HG03571 (cell line): Measurements from ENCODE around the gene PTGR2.
"Not testable (repeated sequence)": the region's sequence is repeated elsewhere in the genome, so short reads cannot be mapped to it uniquely, and the experiment has no call there.

ENCODE experiments used
- ATAC-seq: cut with Tn5 transposase; IDR thresholded peaks from one replicate; pipeline ENCODE4 v1.9.1; 2021; ENCODE audit not compliant: unreplicated experiment

Gene PTGR2

DNA sequence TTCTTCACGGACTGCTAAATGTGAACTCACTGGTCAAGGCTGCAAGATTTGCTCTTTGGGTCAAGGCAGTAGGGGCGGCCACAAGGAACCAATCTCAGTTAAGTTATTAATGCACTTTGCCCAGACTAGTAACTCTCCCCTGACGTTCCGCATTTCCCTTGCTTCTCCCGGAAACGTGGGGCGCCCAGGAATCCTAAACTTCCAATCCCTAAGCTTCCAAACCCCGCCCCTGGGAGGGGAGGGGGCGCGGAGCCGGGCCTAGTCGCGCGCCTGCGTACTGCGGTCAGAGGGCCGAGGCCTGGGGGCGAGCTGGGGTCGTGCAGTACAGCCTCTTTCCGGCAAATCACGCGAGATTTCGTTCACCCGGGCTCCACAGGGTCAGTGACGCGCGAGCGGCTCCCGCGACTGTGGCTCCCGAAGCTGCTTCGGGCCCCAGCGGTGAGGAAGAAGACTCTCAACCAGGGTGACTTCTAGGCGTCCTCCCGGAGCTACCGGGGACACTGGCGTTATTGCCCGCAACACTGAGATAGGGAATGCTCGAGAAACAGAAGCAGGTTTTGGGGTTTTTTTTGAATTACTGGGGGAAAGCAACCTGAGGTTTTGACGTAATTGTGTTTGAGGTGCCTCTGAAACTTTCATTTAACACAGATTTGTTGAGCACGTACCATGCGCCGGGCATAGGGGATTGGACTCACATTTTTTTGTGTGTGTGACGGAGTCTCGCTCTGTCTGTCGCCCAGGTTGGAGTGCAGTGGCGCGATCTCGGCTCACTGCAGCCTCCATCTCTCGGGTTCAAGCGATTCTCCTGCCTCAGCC, at the start of gene PTGR2:
PTGR2 (plus strand) TSS at position 265 of the 816 bp plus-strand sequence. CDS start 7,032 bp downstream, outside the sequence.
- peak; percentile 86 for ATAC-seq

DNA sequence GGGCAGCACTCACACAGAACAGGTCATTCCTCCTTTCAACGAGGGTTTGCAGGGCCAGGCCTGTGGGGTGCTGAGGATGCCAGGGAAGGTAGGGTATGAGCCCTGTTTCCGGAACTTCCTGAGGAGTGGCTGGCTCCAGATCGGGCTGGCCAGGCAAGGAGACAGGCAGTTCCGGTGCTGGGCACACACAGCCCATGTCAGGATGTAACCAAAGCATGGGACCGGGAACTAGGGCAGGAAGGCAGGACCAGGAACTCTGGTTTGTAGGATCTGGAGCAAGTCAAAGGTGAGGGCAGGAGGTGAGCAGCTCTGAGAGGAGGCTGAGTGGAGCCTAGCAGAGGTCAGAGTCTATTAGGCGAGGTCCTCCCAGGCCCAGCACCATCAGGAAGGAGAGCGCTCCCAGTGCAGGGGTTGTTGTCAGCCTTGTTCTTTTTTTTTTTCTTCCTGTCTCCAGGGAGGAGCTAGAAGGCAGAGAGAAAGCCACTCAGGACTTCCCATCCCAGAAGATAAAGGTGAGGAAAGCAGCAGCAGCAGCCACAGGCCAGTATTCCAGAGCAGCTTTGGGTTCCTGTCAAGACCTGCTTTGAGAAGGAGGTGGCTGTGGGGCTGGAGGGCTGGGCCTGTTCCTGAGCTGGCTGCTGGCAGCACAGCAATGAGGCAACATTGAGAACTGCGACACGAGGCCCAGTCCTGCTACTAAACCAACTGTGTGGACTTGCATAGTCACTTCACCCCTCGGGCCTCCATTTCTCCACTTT, 49.0 kb upstream of the PTGR2 start:
- no peak for ATAC-seq

DNA sequence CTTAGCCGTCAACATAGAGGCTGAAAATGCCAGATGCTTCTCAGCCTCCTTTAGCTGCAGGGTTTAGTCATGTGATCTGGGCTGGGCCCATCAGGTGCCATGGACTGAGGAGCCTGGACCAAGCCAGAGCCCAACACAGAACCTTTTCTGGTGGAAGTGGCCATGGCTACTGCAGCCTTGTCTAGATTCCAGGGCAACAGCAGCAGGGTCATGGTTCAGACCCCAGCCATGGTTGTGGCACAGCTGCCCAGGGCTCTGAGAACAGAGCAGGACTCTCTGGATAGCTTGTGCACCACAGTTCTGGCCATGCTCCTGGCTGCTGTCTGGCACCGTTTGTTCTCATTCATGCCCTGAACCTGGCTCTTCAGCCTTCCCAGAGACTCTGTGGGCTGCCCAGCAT, 47.0 kb upstream of the PTGR2 start:
- ATAC-seq = no peak

DNA sequence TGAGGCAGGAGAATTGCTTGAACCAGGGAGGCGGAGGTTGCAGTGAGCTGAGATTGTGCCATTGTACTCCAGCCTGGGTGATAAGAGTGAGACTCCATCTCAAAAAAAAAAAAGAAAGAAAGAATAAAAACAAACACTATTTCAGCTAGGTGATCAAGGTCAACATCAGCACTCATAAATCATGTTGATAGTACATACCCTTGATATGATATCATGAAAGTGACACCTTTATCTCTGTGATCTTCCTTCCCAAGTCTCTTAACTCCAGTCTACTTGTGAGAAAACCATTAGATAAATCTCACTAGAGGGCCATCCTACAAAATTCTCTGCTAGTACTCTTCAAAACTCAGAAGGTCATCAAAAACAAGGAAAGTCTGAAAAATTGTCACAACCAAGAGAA, 44.2 kb upstream of the PTGR2 start:
- ATAC-seq = no peak

DNA sequence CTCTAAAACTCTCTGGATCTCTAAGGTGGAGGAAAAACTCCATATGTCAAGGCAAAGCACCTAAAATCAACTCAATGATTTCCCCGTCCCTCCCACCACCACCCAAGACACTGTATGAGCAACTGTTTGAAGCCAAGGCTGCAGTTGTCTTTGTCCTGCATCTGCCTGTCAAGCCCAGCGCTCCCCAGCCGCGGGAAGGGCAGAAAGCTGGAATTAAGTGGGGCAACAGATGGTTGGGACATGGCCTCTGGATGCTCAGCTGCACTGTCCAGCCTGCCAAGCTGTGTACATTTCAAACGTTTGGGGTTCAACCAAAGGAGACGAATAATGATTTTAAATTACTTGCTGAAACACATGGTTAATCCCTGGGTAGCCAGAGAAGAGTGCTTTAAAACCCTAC, 42.2 kb upstream of the PTGR2 start:
- no peak for ATAC-seq

DNA sequence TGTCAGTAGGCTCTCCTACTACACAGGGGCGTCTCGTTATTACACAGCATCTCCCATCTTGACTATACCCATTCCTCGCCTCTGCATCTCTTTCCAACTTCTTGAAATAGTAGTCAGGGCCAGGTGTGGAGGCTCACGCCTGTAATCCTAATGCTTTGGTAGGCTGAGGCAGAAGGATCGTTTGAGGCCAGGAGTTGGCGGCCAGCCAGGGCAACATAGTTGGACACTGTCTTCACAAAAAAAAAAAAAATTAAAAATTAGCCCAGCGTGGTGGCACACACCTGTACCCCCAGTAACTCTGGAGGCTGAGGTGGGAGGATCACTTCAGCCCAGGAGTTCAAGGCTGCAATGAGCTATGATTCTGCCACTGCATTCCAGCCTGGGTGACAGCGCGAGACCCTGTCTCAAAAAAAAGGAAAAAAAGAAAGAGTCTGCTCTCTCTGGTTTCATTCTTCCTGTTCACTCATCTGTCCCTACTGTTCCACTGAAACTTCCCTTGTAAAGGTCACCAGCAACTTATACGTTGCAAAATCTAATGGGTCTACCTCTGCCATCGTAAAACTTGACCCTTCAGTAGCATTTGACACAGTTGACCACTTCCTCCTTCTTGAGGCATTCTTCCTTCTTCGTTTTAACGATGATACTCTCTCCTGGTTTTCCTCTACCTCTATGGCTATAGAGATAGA, 41.0 kb upstream of the PTGR2 start:
- no peak for ATAC-seq

DNA sequence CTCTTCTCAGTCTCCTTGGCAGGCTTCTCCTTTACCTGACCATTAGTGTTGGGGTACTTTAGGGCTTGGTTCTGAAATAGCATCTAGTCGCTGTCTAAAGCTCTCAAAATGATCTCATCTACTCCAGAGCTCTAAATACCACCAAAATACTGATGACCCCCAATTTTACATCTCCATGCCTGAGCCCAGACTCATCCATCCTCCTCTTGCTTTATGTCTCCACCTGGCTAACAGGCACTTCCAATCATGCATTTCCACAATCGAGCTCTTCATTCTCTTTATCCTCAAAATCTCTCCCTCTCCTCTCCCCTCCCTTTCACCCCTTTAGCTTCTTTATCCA, 40.5 kb upstream of the PTGR2 start:
- ATAC-seq = no peak

DNA sequence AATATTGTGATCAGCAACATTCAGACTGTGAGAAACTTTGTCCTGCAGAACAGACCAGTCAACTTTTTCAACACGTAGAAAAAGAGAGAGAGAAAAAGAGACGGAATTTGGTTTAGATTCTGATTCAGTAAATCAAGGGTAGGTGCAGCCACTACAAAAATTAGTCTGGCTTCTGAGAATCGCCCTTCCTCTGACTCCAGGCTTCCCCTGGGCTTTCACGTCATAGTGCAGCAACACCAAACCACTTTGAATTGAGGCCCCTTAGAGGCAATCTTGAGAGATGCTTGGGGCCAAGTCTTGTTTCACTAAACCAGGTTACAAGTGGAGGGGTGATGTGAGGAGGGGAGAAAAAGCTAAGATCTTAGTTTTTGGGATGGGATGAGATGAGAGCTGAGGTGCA, 37.5 kb upstream of the PTGR2 start:
- ATAC-seq = no peak

DNA sequence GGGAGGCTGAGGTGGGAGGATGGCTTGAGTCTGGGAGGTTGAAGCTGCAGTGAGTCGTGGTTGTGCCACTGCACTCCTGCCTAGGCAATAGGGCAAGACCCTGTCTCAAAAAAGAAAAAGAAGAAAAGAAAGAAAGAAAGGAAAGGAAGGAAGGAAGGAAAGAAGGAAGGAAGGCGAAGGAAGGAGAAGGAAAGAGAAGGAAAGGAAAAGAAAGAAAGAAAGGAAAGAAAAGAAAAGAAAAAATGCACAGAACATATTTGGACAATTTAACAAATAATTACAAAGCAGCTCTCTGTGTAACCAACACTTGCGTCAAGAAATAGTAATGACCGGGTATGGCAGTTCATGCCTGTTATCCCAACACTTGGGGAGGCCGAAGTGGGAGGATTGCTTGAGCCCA, 35.8 kb upstream of the PTGR2 start:
- no peak for ATAC-seq

DNA sequence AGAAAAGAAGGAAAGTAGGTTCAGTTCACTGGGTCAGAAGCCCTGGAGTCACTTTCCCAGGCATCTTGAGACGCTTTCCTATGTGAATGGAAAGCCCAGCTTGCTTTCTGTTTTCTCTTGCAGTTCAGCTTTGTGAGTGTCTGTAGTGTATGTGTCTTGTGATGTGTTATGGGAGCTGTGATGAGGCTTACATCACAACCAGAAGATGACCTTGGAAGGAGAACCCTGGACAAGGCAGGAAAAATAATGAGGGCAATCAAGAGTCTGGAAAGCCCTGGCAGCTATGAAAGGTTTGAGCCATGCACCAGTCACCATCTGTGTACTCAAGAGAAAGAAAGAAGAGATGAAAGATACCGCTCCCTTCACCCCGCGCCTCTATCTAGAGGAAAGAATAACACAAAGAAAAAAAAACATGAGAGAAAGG, 35.2 kb upstream of the PTGR2 start:
- ATAC-seq = no peak

DNA sequence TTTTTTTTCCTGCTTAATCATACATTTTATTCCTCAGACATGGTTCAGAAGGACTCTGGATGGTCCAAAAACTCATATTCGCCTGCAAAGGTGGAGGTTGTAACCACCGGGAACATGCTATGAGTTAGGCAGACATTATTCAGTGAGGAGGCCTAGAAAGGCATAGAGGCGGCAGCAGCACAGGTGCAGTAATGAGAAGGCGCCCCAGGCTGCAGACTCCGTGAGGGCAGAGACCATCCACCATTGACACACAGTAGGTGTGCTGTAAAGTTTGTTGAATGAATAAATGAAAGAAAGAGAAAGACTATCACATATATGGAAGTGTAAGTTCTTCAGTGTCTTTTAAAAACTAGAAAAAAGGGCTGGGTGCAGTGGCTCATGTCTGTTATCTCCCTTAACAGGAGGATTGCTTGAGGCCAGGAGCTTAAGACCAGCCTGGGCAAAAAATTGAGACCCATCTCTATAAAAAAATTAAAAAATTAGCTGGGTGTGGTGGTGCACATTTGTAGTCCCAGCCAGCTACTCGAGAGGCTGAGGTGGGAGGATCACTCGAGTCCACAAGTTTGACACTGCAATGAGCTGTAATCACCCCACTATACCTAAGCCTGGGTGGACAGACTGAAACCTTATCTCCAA, 34.5 kb upstream of the PTGR2 start:
- no peak for ATAC-seq

DNA sequence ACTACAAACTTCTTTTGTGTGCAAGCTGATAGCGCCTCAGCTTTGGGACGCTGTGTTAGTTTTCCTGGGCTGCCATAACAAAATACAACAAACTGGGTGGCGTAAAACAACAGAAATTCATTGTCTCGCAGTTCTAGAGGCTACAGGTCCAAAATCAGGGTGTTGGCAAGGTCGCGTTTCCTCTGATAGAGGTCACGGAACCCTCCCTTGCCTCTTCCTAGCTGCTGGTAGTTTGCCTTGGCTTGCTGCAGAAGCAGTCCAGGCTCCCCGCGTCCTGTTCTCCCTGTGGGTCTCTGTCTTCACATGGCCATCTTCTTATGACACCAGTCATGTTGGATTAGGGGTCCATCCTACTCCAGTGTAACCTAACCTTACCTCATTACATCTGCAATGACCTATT, 32.8 kb upstream of the PTGR2 start:
- no peak for ATAC-seq

DNA sequence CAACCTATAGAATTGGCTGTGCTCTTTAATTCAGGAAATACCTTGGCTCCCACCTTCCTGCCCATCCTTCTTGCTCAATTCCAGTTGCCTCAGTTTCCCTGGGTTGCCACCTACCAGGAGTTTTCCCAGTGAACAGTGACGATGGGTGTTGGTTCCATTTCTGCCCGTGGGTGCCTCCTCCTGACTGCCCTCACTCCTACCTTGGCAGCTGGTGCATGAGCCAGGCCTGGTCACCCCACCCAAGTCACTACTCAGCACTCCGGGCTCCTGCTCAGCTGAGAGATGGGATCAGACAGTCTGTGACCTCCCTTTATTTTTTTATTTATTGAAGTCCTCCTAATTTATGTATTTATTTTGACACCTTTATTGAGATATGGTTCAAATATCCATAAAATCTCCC, 31.0 kb upstream of the PTGR2 start:
- ATAC-seq = no peak

DNA sequence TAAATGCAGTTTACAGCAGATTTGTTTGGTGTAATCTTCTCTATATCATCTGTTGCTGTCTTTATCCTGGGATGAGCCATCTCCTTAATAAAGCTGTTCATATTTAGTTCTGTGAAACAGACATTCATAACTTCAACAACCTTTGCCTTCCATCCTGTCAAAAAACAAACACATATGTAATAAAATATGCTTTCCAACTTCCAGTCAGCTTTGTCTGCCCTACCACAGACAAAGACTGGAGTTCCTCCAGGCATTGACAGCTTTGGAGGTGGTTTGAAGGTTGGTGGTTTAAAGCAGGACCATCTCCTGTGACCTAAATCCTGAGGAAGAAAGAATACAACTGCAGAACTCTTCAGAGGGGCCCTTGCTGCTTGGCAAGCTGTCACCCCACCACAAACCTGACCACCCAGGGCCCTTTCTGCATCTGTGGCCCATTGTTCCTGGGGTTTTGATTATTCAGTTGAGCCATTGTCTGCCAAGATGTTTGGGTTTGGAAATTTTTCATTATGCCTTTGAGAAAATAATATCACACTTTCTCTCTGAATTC, 28.2 kb upstream of the PTGR2 start:
- ATAC-seq = no peak

DNA sequence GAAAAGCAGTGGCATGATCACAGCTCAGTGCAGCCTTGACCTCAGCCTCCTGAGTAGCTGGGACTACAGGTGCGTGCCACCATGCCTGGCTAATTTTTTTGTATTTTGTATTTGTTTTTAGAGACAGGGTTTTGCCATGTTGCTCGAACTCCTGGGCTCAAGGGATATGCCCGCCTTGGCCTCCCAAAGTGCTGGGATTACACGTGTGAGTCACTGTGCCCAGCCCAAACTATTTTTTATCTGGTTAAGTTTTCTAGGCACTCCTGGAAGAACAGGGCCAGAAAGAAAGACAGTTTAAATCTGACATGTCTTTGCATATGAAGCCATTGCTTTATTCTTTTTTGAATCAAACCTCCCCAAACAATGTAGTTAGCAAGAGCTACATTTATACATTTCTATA, 27.5 kb upstream of the PTGR2 start:
- no peak for ATAC-seq

DNA sequence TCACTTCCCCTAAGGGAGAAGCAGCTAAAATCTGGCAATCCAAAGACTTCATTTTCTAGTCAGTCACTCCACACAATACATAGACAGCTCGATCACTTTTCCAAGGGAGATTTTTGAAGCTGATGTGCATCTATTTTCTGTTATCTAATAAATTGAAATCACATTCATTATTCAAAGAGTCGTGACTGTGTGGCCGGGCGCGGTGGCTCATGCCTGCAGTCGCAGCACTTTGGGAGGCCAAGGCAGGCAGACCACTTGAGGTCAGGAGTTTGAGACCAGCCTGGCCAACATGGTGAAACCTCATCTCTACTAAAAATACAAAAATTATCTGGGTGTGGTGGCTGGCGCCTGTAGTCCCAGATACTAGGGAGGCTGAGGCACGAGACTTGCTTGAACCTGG, 27.1 kb upstream of the PTGR2 start:
- no peak for ATAC-seq

DNA sequence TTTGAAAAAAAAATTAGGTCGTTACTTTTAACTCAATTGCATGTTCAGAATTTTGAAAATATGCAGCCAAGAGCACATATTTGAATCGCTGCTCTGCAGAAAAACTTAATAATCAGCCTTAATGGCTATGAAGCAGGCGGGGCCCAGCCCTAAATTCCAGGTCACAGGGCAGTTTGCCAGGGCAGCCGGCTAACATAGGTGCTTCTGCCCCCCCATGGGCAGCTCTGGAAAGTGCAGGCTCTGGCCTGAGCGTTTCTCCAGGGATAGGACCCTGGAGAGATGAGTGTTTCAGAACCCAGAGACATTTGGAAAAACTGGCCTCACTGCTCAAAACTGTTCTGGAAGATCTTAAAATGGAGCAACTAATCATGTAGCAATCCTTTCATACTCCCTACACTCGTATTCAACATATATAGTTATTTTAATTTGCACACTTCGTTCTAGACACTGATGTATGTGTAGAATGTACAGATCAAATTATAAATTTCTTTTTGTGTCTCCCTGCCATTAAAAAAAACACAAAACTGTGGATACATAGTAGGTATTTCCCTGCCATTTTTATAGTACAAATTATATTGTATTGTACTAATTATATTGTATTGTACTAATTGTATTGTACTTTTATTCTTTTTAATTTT, 26.0 kb upstream of the PTGR2 start:
- no peak for ATAC-seq

DNA sequence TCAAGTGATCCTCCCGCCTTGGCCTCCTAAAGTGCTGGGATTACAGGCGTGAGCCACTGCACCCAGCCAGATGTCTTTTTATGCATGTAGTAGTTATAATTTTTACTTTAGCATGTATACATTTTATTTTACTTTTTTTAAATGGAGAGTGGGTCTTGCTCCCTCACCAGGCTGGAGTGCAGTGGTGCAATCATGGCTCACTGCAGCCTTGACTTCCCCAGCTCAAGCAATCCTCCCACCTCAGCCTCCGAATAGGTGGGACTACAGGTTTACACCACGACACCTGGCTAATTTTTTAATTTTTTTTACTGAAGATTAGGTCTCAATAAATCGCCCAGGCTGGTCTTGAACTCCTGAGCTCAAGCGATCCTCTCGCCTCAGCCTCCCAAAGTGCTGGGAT, 24.4 kb upstream of the PTGR2 start:
- not testable (repeated sequence) for ATAC-seq

DNA sequence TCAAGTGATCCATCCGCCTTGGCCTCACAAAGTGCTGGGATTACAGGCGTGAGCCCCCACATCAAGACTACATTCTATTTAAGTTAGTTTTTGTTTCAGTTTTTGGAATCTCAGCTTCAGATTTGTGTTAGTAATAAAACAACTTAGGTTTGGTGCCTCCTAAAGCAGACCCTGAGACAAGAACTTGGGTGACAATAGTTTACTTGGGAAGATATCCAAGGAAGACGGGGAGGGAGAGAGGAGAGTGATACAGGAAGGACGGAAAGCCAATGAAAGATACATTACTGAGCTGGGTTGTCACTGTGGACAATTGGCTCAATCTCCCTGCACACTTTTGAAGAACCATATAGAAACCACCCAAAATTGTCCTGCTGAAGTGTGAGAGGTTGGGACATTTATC, 22.6 kb upstream of the PTGR2 start:
- no peak for ATAC-seq

DNA sequence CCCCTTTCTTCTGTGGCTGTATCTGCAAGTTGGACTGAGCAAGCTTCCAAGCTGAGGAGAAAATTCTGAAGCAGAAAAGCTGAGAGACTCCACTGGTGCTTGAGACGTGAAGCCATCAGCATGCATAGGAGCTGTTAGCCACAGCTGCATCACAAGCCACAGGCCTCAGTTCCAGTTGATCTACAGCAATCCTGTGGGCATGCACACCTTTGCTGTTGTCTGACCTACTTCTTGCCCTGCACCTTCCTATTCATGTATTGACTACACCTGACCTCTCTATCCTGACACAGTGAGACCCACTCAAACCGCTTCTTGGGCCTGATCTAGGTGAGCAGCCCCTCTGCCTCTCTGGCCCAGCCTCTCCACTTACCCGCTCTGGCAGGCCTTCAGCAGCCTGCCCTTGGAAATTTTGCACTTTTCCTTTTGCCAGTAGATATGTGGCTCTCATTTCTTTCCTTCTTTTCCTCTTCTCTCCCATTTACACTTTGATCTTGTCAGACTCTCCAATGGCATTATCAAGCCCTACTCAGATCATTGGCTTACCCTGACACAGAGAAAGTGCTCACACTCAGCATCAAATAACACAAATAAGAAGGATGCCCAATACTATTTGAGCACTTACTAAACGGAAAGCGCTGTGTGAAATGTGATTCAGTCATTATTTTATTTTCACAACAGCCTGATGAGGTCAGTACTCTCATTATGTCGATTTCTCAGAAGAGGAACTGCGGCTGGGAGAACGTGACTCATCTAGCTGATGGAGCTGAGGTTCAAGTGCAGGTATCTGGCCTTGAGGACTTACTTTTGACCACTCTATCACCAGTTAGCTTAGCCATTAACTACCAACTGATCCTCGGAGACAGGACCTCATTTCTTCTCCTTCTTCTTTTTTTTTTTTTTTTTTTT, 21.9 kb upstream of the PTGR2 start:
- no peak for ATAC-seq
